OCI-LY3 (cell line): ENCODE results near the gene PPP2R1B.
"Not testable (repeated sequence)": the region's sequence is repeated elsewhere in the genome, so short reads cannot be mapped to it uniquely, and the experiment has no call there.

Source experiments
- EZH2phosphoT487 ChIP-seq: fragments of 200-600 bp; shearing (Covaris generic); IDR thresholded peaks from 2 replicates; pipeline ENCODE4 v1.6.1; 2018; ENCODE audit warnings: antibody characterized with exemption, mixed run types, low read depth
- TF ChIP-seq, protein P1 (sequence below): fragments of 200-600, 300-600 bp; sonication (generic); IDR thresholded peaks from 2 replicates; pipeline ENCODE4 v1.5.1; 2014; ENCODE audit warnings: antibody characterized with exemption, low read length, low read depth

DNA sequence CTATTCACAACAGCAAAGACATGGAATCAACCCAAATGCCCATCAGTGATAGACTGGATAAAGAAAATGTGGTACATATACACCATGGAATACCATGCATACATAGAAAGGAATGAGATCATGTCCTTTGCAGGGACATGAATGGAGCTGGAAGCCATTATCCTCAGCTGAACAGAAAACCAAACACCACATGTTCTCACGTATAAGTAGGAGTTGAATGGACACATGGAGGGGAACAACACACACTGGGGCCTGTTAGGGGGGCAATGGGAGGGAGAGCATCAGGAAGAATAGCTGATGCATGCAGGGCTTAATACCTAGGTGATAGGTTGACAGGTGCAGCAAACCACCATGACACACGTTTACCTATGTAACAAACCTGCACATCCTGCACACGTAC is 48.5 kb downstream of the PPP2R1B start:
- TF ChIP-seq, protein P1, sequence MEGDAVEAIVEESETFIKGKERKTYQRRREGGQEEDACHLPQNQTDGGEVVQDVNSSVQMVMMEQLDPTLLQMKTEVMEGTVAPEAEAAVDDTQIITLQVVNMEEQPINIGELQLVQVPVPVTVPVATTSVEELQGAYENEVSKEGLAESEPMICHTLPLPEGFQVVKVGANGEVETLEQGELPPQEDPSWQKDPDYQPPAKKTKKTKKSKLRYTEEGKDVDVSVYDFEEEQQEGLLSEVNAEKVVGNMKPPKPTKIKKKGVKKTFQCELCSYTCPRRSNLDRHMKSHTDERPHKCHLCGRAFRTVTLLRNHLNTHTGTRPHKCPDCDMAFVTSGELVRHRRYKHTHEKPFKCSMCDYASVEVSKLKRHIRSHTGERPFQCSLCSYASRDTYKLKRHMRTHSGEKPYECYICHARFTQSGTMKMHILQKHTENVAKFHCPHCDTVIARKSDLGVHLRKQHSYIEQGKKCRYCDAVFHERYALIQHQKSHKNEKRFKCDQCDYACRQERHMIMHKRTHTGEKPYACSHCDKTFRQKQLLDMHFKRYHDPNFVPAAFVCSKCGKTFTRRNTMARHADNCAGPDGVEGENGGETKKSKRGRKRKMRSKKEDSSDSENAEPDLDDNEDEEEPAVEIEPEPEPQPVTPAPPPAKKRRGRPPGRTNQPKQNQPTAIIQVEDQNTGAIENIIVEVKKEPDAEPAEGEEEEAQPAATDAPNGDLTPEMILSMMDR: not testable (repeated sequence)
- TF ChIP-seq EZH2phosphoT487: not testable (repeated sequence)
